Right renal pelvis (tissue), 4 donors: ENCODE measurements around the gene TIAM1. TPM values are rescaled to one million over a fixed set of nuclear protein-coding genes. Genes with fewer than 3 reads are reported as not detected.

Experiments used
- DNase-seq, 4 donors: peaks; one replicate each; pipeline ENCODE4 v3.0.0-alpha.2; 2013; ENCODE audit warnings: low read depth in 4 of 4, low spot score in 3 of 4, missing footprints in 1 of 4
- polyA plus RNA-seq, 4 donors: library from polyadenylated mRNA; unstranded; fragments of 120-200 nt; gene quantifications; one replicate each; pipeline ENCODE4 v1.2.1, GENCODE V29; 2013; ENCODE audit not compliant: insufficient read length in 4 of 4

The TIAM1 gene
- polyA plus RNA-seq, 4 donors, result 11.7 to 17.7 (median 15.2) TPM

- no peak for DNase-seq
These were observed 161.6 kb downstream of the TIAM1 start for GRCh38 chr21:31182231-31183140.

GRCh38 chr21:31181082-31181750 is 162.8 kb downstream of the TIAM1 start:
- DNase-seq, result no peak

GRCh38 chr21:31180256-31181081 is 163.6 kb downstream of the TIAM1 start:
- no peak for DNase-seq

DNA sequence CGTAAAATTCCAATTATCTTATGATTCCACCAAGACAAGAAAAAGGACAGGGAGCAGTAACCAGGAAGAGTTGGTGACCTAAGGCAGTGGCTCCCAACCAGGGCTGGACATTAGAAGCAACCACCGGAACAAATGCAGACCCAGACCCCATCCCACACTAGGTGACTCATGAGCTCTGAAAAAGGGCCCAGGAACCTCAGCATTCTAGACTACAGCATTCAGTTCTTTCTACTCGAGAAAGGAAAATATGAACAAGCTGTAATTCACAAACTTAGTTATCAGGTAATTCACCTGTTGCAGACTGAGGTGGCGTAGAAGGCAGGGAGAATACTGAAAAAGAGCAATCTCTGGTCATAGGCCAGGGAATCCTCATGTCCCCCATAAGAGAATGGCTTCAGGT is 167.3 kb downstream of the TIAM1 start:
- no peak for DNase-seq

- DNase-seq, result no peak
These were observed 167.9 kb downstream of the TIAM1 start for GRCh38 chr21:31176080-31176551.

GRCh38 chr21:31173881-31174555 is 170.0 kb downstream of the TIAM1 start:
- no peak for DNase-seq

- DNase-seq, result no peak
These were observed 171.7 kb downstream of the TIAM1 start for GRCh38 chr21:31172328-31172727.

GRCh38 chr21:31164713-31165694 is 179.1 kb downstream of the TIAM1 start:
- no peak for DNase-seq

DNA sequence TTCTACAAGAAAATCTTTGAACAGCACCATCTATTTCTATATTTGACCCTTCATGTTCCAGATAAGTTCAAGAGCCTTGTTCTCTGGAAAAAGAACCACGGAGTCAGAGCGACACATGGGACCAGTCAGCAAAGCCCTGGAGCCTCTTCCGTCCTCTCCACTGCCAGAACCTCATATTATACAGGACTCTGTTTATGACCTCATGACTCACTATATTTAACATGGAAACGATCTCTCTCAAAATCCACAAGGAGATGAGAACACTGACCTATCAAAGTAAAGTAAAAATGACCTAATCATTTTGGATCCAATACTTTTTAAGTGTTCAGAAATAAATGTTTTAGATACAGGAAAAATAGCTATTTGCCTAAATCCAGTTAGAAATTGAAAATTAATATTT is 181.2 kb downstream of the TIAM1 start:
- DNase-seq, result no peak

GRCh38 chr21:31162079-31162699 is 181.9 kb downstream of the TIAM1 start:
- DNase-seq, result no peak

DNA sequence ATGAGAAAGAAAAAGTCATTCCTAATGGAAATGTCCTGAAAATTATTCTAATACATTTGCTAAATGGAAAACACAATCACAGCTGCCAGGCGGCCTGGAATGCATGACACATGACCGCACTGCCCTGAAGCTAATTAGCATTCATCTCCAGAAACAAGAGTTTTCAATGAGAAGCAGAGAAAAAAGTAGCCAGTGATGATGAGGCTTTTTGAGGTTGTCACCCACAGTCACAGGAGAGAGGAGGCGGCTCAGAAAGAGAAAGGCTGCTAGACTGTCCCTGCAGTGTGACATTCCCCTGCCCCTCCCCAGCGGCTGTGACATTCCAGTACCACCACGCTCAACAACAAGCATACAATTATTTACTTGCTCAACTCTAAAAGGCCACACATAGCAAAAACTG is 182.9 kb downstream of the TIAM1 start:
- DNase-seq, result no peak

GRCh38 chr21:31159808-31160207 is 184.3 kb downstream of the TIAM1 start:
- DNase-seq, result no peak

- no peak for DNase-seq
These were observed 185.1 kb downstream of the TIAM1 start for GRCh38 chr21:31158789-31159581.

DNA sequence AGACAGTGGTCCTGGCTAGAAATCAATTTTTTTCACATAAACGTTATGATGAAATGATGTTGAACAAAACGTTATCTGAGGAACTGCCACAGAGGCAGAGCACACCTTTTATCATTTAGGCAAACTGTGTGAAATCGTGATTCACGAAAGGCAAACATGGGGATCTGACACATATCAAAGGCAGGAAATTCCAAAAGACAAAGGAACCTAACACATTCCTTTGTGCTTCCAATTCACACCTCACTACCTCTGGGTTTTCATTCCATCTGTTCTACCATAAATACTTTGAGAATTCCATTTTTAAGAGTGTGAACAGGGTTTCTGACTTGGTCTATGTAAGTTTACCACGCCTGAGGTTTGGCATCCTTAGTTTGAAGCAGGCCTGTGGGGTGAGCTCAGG is 186.3 kb downstream of the TIAM1 start:
- no peak for DNase-seq

- DNase-seq, result no peak
These were observed 187.4 kb downstream of the TIAM1 start for GRCh38 chr21:31156662-31157061.

- no peak for DNase-seq
These were observed 187.9 kb downstream of the TIAM1 start for GRCh38 chr21:31156169-31156568.

DNA sequence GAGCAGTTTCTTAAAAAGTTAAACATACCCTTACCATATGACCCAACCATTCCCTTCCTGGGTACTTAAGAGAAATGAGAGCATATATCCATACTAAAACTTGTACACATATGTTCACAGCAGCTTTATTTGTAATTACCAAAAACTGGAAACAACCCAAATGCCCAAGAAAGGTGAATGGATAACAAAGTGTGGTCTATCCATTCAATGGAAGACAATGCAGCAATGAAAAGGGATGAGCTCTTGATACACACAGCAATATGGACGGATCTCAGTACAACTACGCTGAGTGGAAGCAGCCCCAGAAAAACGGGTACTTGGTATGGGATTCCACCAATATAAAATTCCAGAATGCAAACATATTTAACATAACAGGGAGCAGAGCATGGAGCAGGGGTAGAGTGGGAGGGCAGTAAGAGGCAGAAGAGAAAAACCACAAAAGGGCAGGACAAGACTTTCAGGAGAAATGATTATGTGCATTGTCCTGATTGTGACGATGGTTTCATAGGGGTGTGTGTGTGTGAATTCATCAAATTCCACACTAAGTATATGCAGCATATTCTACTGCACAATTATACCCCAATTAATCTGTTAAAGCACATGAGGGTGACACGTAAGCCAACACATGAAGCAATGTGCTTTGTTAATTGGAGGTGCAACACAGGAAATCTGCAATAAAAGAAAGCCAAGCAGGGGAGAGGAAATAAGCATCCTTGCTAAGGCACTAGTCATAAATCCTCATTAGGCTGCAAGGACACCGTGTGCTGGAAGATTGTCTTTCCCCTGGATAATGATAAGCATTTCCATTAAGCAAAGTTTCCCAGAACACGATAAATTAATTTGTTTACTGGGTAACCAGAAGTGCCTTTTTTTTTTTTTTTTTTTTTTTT is 192.7 kb downstream of the TIAM1 start:
- DNase-seq, result no peak
